GM19467 (cell line): ENCODE results near the gene PSAPL1.
A peak's percentile ranks its signal among the peaks of the same experiment; 100 is the strongest.

Source experiments
- ATAC-seq: cut with Tn5 transposase; IDR thresholded peaks from one replicate; pipeline ENCODE4 v1.9.1; 2021; ENCODE audit warnings: mild to moderate bottlenecking, moderate library complexity; ENCODE audit not compliant: unreplicated experiment

The PSAPL1 gene

DNA sequence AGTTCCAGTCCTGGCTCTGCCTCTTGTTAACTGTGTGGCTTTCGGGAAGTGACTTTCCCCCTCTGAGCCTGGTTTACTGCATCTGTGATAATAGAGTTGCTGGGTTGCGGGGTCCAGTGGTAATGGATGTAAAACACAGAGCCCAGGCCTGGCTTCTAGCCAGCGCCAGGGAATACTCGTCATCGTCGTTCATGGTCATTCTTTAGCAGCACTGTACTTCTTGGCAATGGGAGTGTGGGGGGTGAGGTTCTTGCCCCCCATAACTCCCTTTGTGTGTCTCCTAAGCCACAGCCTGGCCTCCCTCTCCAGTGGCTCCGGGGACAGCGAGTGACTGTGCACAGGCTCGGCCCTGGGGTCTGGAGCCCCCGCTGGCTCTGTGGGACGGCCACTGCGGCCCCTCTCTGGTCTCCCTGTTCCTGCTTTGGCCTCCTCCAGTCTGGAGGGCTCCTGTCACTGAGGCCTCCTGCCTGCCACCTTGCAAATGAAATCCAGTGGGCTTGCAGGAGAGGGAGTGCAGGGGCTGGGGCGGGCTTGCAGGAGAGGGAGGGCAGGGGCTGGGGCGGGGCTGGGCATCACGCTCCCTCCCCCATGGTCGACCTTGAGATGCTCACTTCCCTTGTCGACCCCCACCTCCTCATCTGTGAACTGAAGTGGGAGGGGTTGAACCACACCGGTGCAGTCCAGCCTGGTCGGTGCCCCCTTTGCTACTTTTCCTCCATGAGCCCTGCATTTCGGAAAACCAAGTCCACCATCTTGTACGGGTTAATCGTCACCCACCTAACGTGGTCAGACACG is 13.2 kb downstream of the PSAPL1 start:
- ATAC-seq = no peak

GRCh38 chr4:7420661-7421040 is 14.1 kb downstream of the PSAPL1 start:
- no peak for ATAC-seq

DNA sequence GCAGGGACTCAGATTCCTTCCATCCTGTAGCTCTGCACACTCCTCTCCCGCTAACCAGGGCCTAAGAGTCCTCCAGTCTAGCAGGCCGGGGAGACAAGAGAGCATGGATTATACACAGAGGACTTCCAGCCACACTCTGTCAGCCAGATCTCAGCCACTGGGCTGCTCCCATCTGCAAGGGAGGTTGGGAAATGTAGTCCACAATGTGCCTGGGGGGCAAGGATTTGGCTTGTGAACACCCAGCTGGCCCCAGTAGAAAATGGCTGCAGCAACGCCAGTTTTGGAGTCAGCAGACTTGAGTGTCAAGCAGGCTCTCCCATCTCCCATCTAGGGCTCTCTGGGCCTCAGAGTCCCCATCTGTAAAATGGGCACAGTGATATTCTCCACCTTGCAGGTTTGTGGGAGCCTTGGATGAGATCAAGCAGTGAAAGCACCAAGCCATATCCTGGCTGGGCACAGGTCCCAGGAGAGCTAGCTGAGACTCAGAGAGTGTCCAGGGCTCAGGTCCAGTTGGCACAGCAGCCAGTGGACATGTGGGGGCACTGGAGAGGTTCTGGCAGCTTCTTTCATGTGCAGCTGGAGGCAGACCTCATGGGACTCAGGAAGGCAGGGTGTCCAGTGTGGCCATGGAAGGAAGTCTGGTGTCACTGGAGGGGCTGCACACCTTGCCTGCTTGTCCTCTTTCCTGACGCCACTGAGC is 14.6 kb downstream of the PSAPL1 start:
- ATAC-seq = no peak

- no peak for ATAC-seq
Measured at GRCh38 chr4:7418131-7418943, 16.4 kb downstream of the PSAPL1 start.

GRCh38 chr4:7417639-7418038 is 17.1 kb downstream of the PSAPL1 start:
- no peak for ATAC-seq

DNA sequence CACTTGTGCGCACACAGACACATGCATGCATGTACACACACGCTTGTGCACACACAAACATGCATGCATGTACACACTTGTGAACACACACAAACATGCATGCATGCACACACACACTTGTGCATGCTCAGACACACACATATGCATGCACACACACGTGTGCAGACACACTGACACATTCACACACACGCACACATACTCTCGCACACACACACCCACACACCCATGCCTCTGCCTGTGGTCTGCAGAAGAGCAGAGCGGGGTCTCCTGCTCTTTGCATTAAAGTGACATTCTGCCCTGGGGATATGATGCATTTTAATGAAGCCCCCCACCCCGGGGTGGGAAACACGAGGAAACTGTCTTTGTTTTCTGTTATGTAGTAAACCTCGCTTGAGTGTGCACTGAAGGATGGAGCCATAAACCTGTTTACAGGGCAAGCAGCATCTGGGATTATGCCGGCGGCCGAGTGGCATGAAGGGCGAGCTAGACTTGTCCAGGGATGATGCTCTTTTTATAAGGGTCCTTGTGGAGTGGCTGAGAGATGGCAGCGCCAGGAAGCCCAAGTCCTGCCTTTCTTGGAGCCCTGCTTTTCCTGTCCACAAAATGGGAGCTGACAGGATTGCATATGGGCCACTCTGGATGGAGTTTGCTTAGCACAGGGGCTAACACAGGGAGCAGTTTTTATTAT is 17.8 kb downstream of the PSAPL1 start:
- no peak for ATAC-seq

DNA sequence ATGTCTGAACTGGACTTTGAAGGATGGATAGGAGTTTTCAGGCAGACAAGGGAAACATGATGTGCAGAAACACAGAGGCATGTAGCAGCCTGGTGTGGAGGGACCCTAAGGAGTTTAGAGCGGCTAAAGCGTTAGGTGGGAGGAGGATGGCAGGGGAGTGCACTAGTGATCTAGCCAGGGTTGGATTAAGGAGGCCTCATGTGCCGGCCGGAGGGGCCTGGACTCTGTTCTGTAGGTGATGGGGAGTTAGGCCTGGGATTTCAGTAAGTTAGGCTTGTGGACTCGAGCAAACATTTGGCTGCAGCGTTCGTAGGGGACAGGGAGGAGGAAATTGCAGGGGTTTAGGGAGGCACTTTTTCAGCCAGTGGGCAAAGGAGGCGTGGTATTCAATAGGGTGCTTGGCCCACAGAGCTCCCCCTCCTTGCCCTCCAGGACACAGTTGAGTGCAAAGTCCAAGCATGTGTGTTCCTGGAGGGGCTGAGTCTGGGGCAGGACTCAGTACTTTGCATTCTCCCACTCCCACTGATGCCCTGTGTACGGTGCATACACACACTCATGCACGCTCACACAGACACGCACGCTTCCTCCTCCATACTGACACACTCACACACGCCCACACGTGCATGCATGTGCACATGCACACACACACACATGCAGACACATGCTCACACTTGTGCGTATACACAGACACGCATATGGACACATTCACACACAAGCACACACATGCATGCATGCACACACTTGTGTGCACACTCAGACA is 18.6 kb downstream of the PSAPL1 start:
- no peak for ATAC-seq

GRCh38 chr4:7414736-7415510 is 19.8 kb downstream of the PSAPL1 start:
- ATAC-seq = no peak

GRCh38 chr4:7414046-7414445 is 20.7 kb downstream of the PSAPL1 start:
- peak; percentile 15 for ATAC-seq

DNA sequence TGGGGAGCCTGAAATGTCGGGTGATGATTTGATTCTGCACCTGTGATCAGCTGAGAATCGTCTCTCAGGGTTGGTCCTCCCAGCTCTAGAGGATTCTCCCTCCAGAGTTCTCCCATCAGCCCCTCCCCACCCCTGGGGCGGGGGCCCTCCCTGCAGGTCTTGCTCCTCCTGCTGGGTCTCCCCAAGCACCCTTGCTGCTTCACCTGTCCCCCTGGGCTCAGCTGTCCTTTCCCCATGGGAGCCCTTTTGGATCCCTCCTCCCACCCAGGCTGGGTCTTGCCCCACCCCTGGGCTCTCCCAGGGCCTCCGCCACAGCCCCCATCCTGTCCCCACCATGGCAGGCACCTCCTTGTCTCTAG is 22.2 kb downstream of the PSAPL1 start:
- no peak for ATAC-seq

DNA sequence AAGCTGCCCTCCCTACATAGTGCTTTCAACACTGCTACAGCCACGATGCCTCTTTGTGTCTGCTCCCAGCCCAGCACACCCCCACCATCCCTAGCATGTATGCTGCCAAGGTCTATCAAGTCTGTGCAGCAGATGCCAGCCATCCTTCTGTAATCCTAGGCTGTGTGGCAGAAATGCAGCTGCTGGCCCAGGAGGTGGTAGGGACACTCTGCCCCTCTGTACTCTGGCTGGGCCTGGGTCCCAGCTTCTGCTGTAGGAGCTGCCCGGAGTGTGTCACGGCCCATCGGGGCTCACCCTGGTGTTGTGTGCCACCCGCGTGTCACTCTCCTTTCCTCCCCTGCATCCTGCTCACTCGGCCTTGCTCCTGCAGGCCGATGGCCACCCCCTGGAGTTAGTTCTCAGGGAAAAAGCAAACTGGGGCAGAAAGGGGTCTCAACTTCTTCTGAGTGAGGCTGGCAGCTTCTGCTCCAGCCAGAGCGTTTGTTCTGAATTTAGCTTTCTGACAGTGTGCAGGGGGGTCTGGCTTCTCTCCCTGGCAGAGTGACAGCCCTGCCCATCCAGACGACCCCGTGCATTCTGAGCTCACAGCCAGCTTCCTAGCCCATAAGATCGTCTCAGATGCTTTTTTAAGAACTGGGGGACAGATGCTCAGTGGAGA is 22.7 kb downstream of the PSAPL1 start:
- ATAC-seq = no peak

- ATAC-seq = no peak
Measured at GRCh38 chr4:7411491-7411890, 23.2 kb downstream of the PSAPL1 start.

GRCh38 chr4:7410446-7410845 is 24.3 kb downstream of the PSAPL1 start:
- ATAC-seq = no peak

GRCh38 chr4:7408166-7408565 is 26.6 kb downstream of the PSAPL1 start:
- no peak for ATAC-seq

GRCh38 chr4:7403001-7403400 is 31.7 kb downstream of the PSAPL1 start:
- ATAC-seq = no peak

GRCh38 chr4:7402526-7402925 is 32.2 kb downstream of the PSAPL1 start:
- ATAC-seq = no peak

DNA sequence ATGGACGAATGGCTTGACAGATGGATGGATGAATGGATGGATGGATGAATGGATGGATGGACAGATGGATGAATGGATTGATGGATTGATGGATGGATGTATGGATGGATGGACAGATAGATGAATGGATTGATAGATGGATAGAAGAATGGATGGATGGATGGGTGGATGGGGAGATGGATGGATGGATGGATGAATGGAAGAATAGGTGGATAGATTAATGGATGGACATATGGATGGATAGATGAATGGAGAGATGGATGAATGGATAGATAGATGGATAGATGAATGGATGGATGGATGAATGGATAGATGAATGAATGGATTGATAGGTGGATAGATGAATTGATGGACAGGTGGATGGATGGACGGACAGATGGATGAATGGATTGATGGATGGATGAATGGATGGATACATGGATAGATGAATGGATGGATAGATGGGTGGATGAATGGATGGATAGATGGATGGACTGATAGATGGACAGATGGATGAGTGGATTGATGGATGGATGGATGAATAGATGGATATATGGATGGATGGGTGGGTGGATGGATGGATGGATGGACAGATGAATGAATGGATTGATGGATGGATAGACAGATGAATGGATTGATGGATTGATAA is 33.9 kb downstream of the PSAPL1 start:
- ATAC-seq = no peak

GRCh38 chr4:7399440-7400234 is 35.1 kb downstream of the PSAPL1 start:
- no peak for ATAC-seq
